Panc1 (cell line): ENCODE results near the gene INO80C.

Experiments used
- CTCF ChIP-seq: fragments of 450-650 bp; IDR thresholded peaks from 2 replicates; pipeline ENCODE4 v1.5.1; 2017; ENCODE audit warnings: mild to moderate bottlenecking
- REST ChIP-seq, 2 experiments: IDR thresholded peaks; 2 replicates each; pipeline ENCODE4 v1.6.1; 2011 to 2012; ENCODE audit warnings: low read depth in 2 of 2, control low read depth in 1 of 2, low read length in 1 of 2, mild to moderate bottlenecking in 1 of 2, moderate library complexity in 1 of 2; ENCODE audit not compliant: insufficient read depth in 1 of 2
- TCF7L2 ChIP-seq: IDR thresholded peaks from 2 replicates; pipeline ENCODE4 v1.6.1; 2011; ENCODE audit warnings: mild to moderate bottlenecking, low read depth, low read length, inconsistent platforms

GRCh38 chr18:35547008-35547605, 49.3 kb upstream of the INO80C start:
- TF ChIP-seq CTCF (no peak), REST (IDR thresholded peaks at IDR 0.05; ENCODE audit: insufficient read depth in 1 of 2, low read depth in 2 of 2, low read length in 1 of 2) (no peak), TCF7L2 (no peak)
